ENCODE measurements around the gene FHOD3.

DNA sequence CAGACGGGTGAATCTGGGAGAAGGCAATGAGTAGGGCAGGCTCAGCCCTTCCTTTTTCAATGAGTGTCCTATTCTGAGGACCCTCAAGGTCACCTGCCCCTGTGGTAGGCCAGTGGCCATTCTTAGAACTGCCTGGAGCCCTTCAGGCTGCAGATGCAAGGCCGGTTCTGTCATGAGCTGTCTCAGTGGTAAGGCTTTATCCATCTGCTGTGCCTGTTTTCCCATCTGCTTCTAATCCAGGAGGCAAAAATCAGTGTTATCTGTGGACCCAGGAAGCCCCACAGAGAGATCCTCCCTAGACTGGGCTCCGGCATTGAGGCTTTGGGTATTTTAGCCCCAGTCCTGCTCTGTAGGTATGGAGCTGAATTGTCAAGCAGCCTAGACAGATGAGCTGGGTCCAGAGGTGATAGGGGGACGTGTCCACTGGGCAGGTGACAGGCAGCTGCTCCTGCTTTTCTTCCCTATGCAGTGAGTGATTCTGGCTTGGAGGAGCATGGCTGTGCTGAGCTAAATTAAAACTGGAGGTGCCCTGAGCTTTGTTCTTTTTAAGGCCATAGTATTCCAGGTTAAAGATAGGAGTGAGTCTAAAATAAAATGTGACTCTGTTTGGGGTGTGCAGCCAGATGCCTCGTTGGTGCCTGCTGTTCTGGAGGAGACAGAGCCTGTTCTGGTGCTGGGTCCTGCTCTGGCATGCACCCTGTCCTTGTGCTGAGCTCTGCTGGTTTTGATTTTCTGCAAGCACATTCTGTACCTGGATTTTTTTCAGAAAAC, 92.5 kb downstream of the FHOD3 start:
- TF ChIP-seq CTCF (IDR thresholded peaks at IDR 0.05; ENCODE audit: insufficient read depth, low read length) (no peak), POLR2AphosphoS5 (IDR thresholded peaks at IDR 0.05; ENCODE audit: low read depth) (no peak)
